ENCODE data around the gene PAQR5. TPM values are rescaled to one million over a fixed set of nuclear protein-coding genes. Genes with fewer than 3 reads are reported as not detected.

Gene PAQR5
- total and polyA plus RNA-seq, 3 donors from 2014 or later: 0.25 to 4.5 (median 0.31) TPM

- TF ChIP-seq CTCF (IDR thresholded peaks at IDR 0.05) (no peak), POLR2A (IDR thresholded peaks at IDR 0.05) (no peak)
- Histone ChIP-seq H3K27ac (no peak overlapping the region), H3K4me3 (no peak overlapping the region), H3K27me3 (no peaks in the 10 kb centered on the region), H3K4me1 (peaks cover 9% of the 10 kb centered on the region), H3K9me3 (no peaks in the 10 kb centered on the region), H3K36me3 (ENCODE audit: low read depth, missing control alignments) (no peaks in the 10 kb centered on the region)
- intact Hi-C loops (cut with DNase I; ENCODE audit: low total_unique reads): no loop called here
- 79 to 89% methylated on average over 5 of the region's 5 CpGs for WGBS, 2 donors
- DNase-seq: no peak
Observed at GRCh38 chr15:69346112-69346511, 47.4 kb downstream of the PAQR5 start.

GRCh38 chr15:69351333-69351732, 52.6 kb downstream of the PAQR5 start:
- no peak for DNase-seq
- Histone ChIP-seq H3K36me3 (ENCODE audit: low read depth, missing control alignments) (no peaks in the 10 kb centered on the region), H3K27me3 (no peaks in the 10 kb centered on the region), H3K9me3 (no peaks in the 10 kb centered on the region), H3K27ac (no peak overlapping the region), H3K4me3 (no peak overlapping the region), H3K4me1 (no peaks in the 10 kb centered on the region)
- 98% methylated on average over 4 of the region's 4 CpGs for WGBS, 2 donors
- intact Hi-C loops (cut with DNase I; ENCODE audit: low total_unique reads): no loop called here
- TF ChIP-seq CTCF (IDR thresholded peaks at IDR 0.05) (no peak), POLR2A (IDR thresholded peaks at IDR 0.05) (no peak)

GRCh38 chr15:69351884-69352283, 53.2 kb downstream of the PAQR5 start:
- H3K36me3 ChIP-seq (ENCODE audit: low read depth, missing control alignments): no peaks in the 10 kb centered on the region
- H3K4me1 ChIP-seq: no peaks in the 10 kb centered on the region
- H3K27ac ChIP-seq: no peak overlapping the region
- intact Hi-C loops (cut with DNase I; ENCODE audit: low total_unique reads): no loop called here
- no peak for DNase-seq
- TF ChIP-seq POLR2A (IDR thresholded peaks at IDR 0.05) (no peak), CTCF (IDR thresholded peaks at IDR 0.05) (no peak)
- no peaks in the 10 kb centered on the region for H3K9me3 ChIP-seq
- no peaks in the 10 kb centered on the region for H3K27me3 ChIP-seq
- no peak overlapping the region for H3K4me3 ChIP-seq
- whole genome bisulfite sequencing, 2 donors: 86 to 96% methylated on average over 2 of the region's 2 CpGs

- intact Hi-C loops (cut with DNase I; ENCODE audit: low total_unique reads): no loop called here
- no peak overlapping the region for H3K27ac ChIP-seq
- no peaks in the 10 kb centered on the region for H3K27me3 ChIP-seq
- no peak overlapping the region for H3K4me3 ChIP-seq
- no peaks in the 10 kb centered on the region for H3K36me3 ChIP-seq (ENCODE audit: low read depth, missing control alignments)
- no peaks in the 10 kb centered on the region for H3K9me3 ChIP-seq
- no peak for TF ChIP-seq CTCF (IDR thresholded peaks at IDR 0.05)
- H3K4me1 ChIP-seq: peaks cover 3% of the 10 kb centered on the region
- 46 to 56% methylated on average over 9 of the region's 9 CpGs for WGBS, 2 donors
- peak; percentile 56 for DNase-seq
Observed at GRCh38 chr15:69357773-69358771, 59.4 kb downstream of the PAQR5 start.

All from testis (tissue), 3 donors.